NK-92 treated with Interleukin-12 subunit alpha and Interleukin-12 subunit beta, amount 100 ng/mL, for 24 hours (cell line): ENCODE results near the gene GLYATL1.

Source experiments
- DNase-seq: peaks from one replicate; lab custom pipeline; 2025; lab: John Stamatoyannopoulos, UW

GLYATL1 gene

GRCh38 chr11:58926695-58927094 is 12.6 kb upstream of the GLYATL1 start:
- DNase-seq, result no peak

GRCh38 chr11:58927393-58928106 is 11.7 kb upstream of the GLYATL1 start:
- no peak for DNase-seq

GRCh38 chr11:58928107-58928499 is 11.2 kb upstream of the GLYATL1 start:
- DNase-seq, result no peak

GRCh38 chr11:58928691-58929090 is 10.6 kb upstream of the GLYATL1 start:
- no peak for DNase-seq

- no peak for DNase-seq
Observed at GRCh38 chr11:58930926-58931325, 8.4 kb upstream of the GLYATL1 start.

- no peak for DNase-seq
Observed at GRCh38 chr11:58933661-58934060, 5.6 kb upstream of the GLYATL1 start.

GRCh38 chr11:58934945-58935513 is 4.3 kb upstream of the GLYATL1 start:
- DNase-seq, result no peak

- DNase-seq, result no peak
Observed at GRCh38 chr11:58938398-58938797, 890 bp upstream of the GLYATL1 start.

- DNase-seq, result no peak
Observed at GRCh38 chr11:58940028-58940427, 740 bp downstream of the GLYATL1 start.

- no peak for DNase-seq
Observed at GRCh38 chr11:58941838-58942237, 2.5 kb downstream of the GLYATL1 start.

- no peak for DNase-seq
Observed at GRCh38 chr11:58945663-58946062, 6.4 kb downstream of the GLYATL1 start.

- no peak for DNase-seq
Observed at GRCh38 chr11:58949184-58949583, 9.9 kb downstream of the GLYATL1 start.

GRCh38 chr11:58957922-58958321 is 18.6 kb downstream of the GLYATL1 start:
- no peak for DNase-seq

GRCh38 chr11:58958500-58958899 is 19.2 kb downstream of the GLYATL1 start:
- DNase-seq, result no peak

GRCh38 chr11:58963551-58964104 is 24.3 kb downstream of the GLYATL1 start:
- no peak for DNase-seq

GRCh38 chr11:58965246-58965985 is 26.1 kb downstream of the GLYATL1 start:
- DNase-seq, result no peak

GRCh38 chr11:58968251-58968711 is 29.0 kb downstream of the GLYATL1 start:
- no peak for DNase-seq

- DNase-seq, result no peak
Observed at GRCh38 chr11:58977470-58977869, 38.2 kb downstream of the GLYATL1 start.

- DNase-seq, result no peak
Observed at GRCh38 chr11:58979222-58979621, 39.9 kb downstream of the GLYATL1 start.

GRCh38 chr11:58980159-58980843 is 41.0 kb downstream of the GLYATL1 start:
- no peak for DNase-seq

GRCh38 chr11:58992489-58992888 is 53.2 kb downstream of the GLYATL1 start:
- no peak for DNase-seq

GRCh38 chr11:58994171-58994570 is 54.9 kb downstream of the GLYATL1 start:
- DNase-seq, result no peak
